ENCODE measurements around the gene SLC22A23.

SLC22A23 gene

GRCh38 chr6:3336859-3337515 lies 119.9 kb downstream of the SLC22A23 start:
- no peak for TF ChIP-seq CTCF (conservative IDR thresholded peaks at IDR 0.05; ENCODE audit: low read depth, low read length)
- no peak for DNase-seq (ENCODE audit: low read depth)
- H3K4me3 ChIP-seq (ENCODE audit: low read length), result no peak overlapping the region

- no peak for TF ChIP-seq CTCF (conservative IDR thresholded peaks at IDR 0.05; ENCODE audit: low read depth, low read length)
- H3K4me3 ChIP-seq (ENCODE audit: low read length), result no peak overlapping the region
- no peak for DNase-seq (ENCODE audit: low read depth)
These were observed 120.6 kb downstream of the SLC22A23 start for GRCh38 chr6:3336066-3336786.

GRCh38 chr6:3335169-3335568 lies 121.7 kb downstream of the SLC22A23 start:
- TF ChIP-seq CTCF (conservative IDR thresholded peaks at IDR 0.05; ENCODE audit: low read depth, low read length), result no peak
- DNase-seq (ENCODE audit: low read depth), result no peak
- H3K4me3 ChIP-seq (ENCODE audit: low read length), result no peak overlapping the region

- no peak for DNase-seq (ENCODE audit: low read depth)
- no peak for TF ChIP-seq CTCF (conservative IDR thresholded peaks at IDR 0.05; ENCODE audit: low read depth, low read length)
- H3K4me3 ChIP-seq (ENCODE audit: low read length), result no peak overlapping the region
These were observed 122.3 kb downstream of the SLC22A23 start for GRCh38 chr6:3334555-3334954.

- no peak for DNase-seq (ENCODE audit: low read depth)
- H3K4me3 ChIP-seq (ENCODE audit: low read length), result no peak overlapping the region
- TF ChIP-seq CTCF (conservative IDR thresholded peaks at IDR 0.05; ENCODE audit: low read depth, low read length), result no peak
These were observed 123.6 kb downstream of the SLC22A23 start for GRCh38 chr6:3333263-3333662.

- no peak for DNase-seq (ENCODE audit: low read depth)
- H3K4me3 ChIP-seq (ENCODE audit: low read length), result no peak overlapping the region
- no peak for TF ChIP-seq CTCF (conservative IDR thresholded peaks at IDR 0.05; ENCODE audit: low read depth, low read length)
These were observed 124.9 kb downstream of the SLC22A23 start for GRCh38 chr6:3331971-3332370.

GRCh38 chr6:3331494-3331893 lies 125.4 kb downstream of the SLC22A23 start:
- TF ChIP-seq CTCF (conservative IDR thresholded peaks at IDR 0.05; ENCODE audit: low read depth, low read length), result no peak
- no peak for DNase-seq (ENCODE audit: low read depth)

More at GRCh38 chr6:3331494-3331893, 125.4 kb downstream of the SLC22A23 start:
- H3K4me3 ChIP-seq (ENCODE audit: low read length), result no peak overlapping the region

Measured in retinal pigment epithelial cell (primary cell).